NCI-H82 treated with DMSO at 0.1 percent for 48 hours (cell line): ENCODE measurements around the gene HOXC10.

Experiments used
- DNase-seq: peaks from one replicate; lab custom pipeline; 2025; ENCODE audit not compliant: unreplicated experiment; lab: John Stamatoyannopoulos, UW

Gene HOXC10

DNA sequence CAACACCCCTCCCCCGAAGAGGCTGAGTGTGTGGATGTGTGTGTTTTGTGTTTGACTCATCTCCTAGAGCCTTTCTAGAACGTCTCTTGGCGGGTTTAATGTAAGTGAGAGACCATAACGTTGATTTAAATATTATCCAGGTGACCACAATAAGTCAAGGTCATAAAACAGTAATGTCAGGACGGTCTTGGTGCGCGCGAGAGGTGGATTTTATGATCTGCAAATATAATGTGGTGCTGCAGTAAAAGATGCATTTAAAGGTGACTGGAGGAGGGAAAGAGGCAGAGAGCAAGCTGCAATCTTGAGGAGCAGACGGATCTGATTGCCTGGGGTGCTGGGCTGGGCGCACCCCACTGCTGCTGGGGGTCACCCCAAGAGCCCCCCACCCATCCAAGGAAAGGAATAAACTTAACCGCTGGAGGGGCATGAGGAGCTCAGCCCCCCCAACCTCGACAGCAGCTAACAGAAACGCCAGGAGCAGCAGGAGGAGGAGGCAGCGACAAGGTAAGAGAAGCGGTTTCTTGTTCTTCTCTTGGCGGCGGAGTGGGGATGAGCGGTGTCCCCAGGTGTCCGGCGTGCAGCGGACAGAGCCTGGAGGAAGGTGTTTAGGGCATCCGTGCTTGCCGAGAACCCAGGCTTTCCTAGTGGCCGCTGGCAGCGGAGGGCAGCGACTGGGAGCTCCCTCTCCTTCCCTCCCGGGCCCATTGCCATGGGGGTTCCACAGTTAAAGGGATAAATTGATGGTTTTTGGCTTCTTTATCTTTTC is 5.5 kb downstream of the HOXC10 start:
- no peak for DNase-seq

GRCh38 chr12:53991077-53991460 is 6.1 kb downstream of the HOXC10 start:
- peak; percentile 55 for DNase-seq

GRCh38 chr12:53992377-53992889 is 7.5 kb downstream of the HOXC10 start:
- DNase-seq: no peak

DNA sequence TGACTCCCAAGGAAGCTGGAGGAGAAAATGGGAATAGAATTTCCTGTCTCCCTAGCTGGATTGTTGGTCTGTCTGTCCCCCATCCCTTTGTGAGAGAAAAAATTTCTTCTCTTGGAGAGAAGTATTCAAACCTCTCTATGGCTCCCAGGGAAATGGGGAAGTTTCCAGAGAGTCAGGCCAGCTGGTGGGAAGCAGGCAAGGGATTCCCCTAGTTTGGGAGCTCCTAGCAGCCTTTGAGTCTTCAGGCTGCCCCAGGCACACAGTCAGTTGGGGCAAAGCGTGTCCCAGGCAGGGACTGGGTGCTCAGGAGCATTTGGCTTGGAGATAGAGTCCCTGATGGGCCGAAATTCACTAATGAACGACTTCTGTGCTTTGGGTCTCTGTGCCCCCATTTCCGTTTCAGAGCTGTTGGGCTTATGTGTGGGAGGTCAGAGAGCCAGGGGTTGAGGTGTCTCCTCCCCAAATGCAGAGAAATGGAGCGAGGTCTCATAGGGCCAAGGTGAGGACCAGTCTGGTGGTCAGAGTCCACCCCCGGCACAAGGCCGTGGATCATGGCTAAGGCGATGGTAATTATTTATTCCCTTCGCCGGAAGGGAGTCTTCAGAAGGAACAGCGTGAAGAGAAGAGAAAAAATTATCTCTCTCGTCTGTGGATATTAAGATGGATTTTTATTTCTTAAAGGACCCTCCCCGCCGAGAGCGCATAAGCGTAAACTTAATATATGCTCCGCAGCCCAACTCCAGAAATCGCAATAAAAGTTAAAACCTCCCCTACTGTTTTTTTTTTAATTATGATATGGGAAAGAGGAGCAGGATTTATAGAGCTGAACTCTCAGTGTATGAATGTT is 8.4 kb downstream of the HOXC10 start:
- DNase-seq: no peak

- no peak for DNase-seq
Measured at GRCh38 chr12:53994009-53994263, 9.0 kb downstream of the HOXC10 start.

- no peak for DNase-seq
Measured at GRCh38 chr12:53994264-53995001, 9.5 kb downstream of the HOXC10 start.

- no peak for DNase-seq
Measured at GRCh38 chr12:53995002-53995377, 10.0 kb downstream of the HOXC10 start.

DNA sequence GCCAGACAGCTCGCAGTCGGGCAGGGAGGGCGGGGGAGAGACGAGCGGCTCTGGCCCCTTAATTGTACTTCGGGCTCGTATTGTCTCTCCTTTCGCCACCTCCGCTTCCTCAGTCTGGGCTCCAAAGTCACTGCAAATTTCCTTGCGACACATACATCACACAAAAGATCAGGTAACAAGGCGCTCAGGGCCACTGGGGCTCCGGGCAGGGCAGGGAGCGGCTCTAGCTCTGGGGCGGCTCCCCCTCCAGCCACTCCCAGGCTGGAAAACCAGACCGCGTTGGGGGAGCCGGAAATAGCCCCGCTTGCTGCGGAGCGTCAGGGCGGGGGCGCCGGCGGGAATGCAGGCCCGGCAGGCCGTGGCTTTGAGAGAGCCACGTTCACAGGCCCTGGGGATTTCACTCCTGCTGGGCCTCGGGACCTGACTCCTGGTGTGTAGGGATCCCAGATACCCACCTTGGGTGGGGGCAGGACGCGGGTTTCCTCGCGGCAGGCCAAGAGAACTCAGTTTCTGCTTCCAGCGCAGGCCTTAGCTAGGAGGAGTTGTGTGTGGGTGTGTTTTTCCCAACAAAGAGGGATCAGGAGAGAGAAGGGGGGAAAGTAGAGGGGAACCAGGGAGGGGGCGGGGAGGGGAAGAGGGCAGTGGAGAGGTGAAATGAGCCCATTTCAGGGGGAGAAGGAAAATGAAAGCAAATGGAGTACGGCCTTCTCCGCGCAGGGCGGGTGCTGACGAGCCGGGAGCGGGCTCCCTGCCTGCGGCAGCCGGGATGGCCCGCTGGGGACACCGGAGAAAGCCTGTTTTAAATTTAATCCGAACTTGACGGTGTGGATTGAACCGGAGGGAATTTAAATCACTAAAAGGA is 10.7 kb downstream of the HOXC10 start:
- DNase-seq: no peak

DNA sequence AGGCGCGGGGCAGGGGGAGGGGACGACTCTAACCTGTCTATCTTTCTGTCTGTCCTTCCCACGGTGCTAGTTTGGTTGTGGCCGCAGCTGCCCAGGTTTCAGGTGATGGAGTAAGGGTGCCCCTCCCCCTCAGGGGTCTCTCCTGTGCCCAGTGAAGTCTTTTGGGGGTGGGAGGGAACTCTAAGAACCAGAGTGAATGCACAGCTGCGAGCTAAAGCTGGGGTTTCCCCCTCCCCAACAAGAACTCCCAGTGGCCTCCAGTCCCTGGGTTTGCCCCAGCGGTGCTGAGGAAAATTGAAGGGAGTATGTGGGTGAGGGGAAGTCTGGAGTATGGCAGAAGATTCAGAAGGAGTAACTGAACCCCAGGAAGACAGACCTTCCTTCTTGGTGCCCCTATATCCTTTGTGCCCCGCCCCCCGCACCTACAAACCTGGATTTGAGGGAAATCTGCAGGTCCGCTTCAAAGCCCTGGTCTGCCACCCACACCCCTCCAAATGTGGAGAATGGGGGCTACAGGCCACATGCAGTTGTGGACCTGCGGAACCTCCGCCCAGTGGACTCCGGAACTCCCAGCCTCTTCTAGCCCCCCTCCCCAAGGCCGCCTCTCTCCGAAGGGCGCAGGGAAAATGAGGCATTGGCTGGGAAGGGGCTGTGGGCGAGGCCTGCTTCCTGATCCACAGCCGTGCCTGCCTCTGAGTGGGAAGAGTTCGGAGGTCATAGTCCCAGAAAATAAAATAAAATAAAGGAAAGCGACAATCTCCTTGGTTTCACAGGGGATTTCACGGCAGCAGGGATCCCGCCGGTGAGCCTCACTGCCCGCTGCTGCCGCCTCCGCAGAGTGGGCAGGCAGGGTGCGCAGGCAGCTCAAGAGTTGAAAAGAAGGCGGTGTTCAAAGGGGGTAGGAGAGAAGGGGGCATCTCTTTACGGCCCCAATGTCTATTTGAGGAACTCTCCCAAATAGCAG is 11.6 kb downstream of the HOXC10 start:
- DNase-seq: no peak

DNA sequence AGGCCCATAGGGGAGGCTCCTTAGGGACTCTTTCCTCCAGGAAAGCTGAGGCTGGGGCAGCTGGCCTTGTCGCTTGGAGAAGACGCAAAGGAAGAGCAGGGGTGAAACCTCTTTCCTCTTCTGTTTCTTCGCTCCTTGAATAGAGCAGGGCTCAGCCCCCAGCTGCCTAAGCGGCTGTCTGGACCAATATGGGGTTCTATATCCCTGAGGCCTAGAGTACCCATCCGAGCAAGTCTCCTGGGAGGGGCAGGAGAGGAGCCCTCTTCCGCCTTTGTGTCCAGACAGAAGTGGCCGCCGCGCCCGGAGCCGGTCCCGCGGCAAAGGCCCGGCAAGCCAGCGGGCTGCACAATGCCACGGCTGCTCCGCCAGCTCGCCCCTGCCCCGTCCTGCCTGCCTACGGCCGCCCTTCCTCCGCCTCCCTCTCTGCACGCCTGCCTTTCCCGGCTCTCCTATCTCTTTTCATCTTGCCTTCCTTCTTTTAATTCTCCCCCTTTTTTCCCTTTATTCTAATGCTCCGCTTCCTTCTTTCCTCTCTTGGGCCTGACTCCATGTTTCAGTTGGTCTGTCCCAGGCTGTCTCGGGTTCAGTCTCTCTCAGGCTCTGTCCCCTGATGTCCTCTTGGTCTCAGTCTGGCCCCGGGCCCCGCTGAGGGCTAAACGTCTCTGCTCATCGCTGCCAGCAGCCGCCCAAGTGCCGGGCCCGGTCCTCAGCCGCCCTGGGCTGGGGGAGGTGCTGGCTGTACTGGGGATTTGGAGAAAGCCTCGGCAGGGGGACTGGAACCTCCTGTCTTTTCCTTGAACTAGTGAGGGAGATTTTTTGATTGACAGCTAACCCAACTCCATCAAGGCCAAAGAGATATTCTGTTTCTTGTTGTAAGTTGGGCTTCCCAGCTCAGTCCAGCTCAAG is 12.5 kb downstream of the HOXC10 start:
- DNase-seq: no peak

- no peak for DNase-seq
Measured at GRCh38 chr12:53998110-53998899, 13.4 kb downstream of the HOXC10 start.

DNA sequence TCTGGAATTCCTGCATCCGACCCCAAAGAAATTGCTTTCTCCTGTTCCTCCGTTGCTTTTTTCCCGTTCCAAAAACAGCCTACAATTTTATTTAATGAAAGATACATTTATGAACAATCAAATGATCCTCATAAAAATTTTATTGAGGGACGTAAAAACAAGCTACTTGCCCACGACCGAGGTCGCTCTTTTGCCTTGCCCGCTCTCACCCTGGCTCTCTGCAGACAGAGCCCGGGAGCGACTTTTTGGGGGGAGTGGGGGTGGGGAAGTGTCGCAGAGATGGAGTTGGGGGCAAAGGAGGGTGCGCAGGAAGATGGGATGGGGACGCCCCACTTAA is 13.9 kb downstream of the HOXC10 start:
- no peak for DNase-seq

GRCh38 chr12:53999559-54000115 is 14.7 kb downstream of the HOXC10 start:
- DNase-seq: peak; percentile 58

- no peak for DNase-seq
Measured at GRCh38 chr12:54000116-54001114, 15.5 kb downstream of the HOXC10 start, which contains the start of gene HOXC9. Gene HOXC9, plus strand, starts transcription at chr12:54000161. Its CDS starts 28 bp downstream, at chr12:54000189.

- DNase-seq: no peak
Measured at GRCh38 chr12:54001283-54002187, 16.6 kb downstream of the HOXC10 start.
